ENCODE data around the gene SORCS2.

Gene SORCS2

DNA sequence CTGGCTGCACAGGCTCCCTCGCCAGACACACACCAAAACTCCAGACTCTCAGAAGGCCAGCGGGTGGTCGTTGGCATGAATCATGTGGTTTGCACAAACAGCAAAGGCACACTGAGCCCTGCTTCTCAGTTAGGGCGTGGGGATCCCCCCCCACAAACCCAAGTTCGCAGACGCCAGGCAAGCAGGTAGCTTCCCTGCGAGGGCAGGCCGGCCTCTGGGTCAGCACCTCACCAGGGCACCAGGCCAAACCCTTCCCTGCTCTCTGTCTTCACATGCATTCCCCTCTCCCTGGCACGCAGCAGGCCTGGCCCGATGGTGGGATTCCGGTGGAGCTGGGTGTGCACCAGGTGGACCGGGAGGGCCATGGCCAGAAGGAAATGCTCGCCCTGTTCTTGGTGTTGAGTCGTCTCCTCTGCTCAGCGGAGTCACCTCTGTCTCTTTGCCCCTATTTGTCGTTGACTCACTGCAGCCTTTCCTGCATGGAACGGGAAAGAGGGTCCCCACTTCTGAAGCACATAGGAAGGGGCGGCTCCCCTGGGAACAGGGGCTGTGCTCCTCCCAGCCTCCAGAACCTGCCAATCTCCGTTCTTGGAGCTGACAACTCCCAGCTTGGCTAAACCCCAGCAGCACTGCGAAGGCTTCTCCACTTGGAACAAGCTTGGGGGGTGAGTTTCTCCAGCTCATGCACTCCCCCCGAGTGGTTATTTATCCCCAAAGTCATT is 51.4 kb downstream of the SORCS2 start:
- TF ChIP-seq, protein P1, sequence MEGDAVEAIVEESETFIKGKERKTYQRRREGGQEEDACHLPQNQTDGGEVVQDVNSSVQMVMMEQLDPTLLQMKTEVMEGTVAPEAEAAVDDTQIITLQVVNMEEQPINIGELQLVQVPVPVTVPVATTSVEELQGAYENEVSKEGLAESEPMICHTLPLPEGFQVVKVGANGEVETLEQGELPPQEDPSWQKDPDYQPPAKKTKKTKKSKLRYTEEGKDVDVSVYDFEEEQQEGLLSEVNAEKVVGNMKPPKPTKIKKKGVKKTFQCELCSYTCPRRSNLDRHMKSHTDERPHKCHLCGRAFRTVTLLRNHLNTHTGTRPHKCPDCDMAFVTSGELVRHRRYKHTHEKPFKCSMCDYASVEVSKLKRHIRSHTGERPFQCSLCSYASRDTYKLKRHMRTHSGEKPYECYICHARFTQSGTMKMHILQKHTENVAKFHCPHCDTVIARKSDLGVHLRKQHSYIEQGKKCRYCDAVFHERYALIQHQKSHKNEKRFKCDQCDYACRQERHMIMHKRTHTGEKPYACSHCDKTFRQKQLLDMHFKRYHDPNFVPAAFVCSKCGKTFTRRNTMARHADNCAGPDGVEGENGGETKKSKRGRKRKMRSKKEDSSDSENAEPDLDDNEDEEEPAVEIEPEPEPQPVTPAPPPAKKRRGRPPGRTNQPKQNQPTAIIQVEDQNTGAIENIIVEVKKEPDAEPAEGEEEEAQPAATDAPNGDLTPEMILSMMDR (conservative IDR thresholded peaks at IDR 0.05; ENCODE audit: low read length) = no peak
- H3K4me3 ChIP-seq (ENCODE audit: low read length) = no peak overlapping the region
- no peak for DNase-seq (ENCODE audit: low read depth)

DNA sequence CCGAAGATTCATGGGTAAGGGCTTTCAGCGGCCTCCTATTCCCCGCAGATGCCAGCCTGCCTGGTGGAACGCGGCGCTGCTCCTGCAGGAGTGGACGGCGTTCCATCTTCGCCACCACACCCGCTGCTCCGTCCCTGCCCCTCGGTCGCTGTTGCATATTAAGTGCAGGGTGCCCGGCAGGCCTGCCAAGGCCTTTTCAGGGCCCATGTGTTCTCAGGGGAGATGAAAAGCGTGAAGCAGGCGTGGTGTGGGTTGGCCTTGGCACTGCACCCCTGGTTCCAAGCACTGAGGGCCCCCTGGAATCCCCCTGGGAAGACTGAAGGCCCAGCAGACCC is 52.0 kb downstream of the SORCS2 start:
- H3K4me3 ChIP-seq (ENCODE audit: low read length) = no peak overlapping the region
- TF ChIP-seq, protein P1 (conservative IDR thresholded peaks at IDR 0.05; ENCODE audit: low read length) = no peak
- no peak for DNase-seq (ENCODE audit: low read depth)

DNA sequence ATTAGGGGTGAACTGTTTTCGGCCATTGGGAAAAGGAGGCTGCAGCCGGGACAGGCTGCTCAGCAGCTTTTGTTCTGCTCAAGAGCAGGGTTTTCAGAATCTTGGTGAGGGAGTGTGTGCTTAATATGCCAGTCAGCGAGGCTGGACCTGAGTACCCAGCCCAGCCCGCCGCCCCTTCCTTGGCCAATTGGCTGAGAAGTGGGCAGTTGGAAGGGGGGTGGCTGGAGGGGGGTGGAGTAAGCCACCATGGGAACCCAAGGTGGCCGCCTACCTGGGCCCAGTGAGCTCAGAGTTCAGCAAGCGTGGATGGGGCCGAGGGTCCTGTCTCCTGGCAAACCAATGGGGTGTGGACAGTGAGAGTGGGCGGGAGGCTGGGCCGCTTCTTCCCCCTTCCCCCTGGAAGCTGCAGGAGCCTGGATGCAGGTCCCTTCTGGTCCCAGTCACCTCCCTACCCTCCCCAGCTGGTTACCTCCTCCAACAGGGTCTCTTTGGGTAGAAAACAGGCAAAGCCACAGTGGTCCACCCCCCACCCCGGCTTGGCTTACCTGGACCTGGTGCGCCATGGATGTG is 52.5 kb downstream of the SORCS2 start:
- no peak overlapping the region for H3K4me3 ChIP-seq (ENCODE audit: low read length)
- TF ChIP-seq, protein P1 (conservative IDR thresholded peaks at IDR 0.05; ENCODE audit: low read length) = no peak
- DNase-seq (ENCODE audit: low read depth) = no peak

- H3K4me3 ChIP-seq (ENCODE audit: low read length) = no peak overlapping the region
- TF ChIP-seq, protein P1 (conservative IDR thresholded peaks at IDR 0.05; ENCODE audit: low read length) = no peak
- no peak for DNase-seq (ENCODE audit: low read depth)
Measured at GRCh38 chr4:7247521-7247920, 55.2 kb downstream of the SORCS2 start.

GRCh38 chr4:7247946-7248345 is 55.6 kb downstream of the SORCS2 start:
- H3K4me3 ChIP-seq (ENCODE audit: low read length) = no peak overlapping the region
- TF ChIP-seq, protein P1 (conservative IDR thresholded peaks at IDR 0.05; ENCODE audit: low read length) = no peak
- no peak for DNase-seq (ENCODE audit: low read depth)

GRCh38 chr4:7248857-7249256 is 56.5 kb downstream of the SORCS2 start:
- H3K4me3 ChIP-seq (ENCODE audit: low read length) = no peak overlapping the region

DNA sequence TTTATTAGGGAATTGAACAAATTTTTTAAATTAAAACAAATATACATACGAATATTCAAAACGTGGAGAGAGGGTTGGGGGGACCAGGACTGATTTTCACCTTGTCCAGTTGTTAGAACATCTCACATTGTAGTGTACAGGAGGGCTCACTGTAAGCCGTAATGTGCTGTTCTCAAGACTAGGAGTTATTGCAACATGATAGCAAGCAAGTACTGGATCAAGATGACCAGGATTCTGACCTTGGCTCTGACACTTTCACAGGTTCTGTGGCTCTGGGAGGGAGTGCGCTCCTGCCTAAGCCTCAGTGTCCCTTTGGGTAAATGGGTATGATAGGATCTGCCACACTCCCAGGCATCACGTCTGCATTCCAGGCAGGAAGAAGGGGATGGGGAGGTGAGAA is 59.0 kb downstream of the SORCS2 start:
- no peak for DNase-seq (ENCODE audit: low read depth)
- no peak overlapping the region for H3K4me3 ChIP-seq (ENCODE audit: low read length)
- TF ChIP-seq, protein P1 (conservative IDR thresholded peaks at IDR 0.05; ENCODE audit: low read length) = no peak

More at GRCh38 chr4:7248857-7249256, 56.5 kb downstream of the SORCS2 start:
- TF ChIP-seq, protein P1 (conservative IDR thresholded peaks at IDR 0.05; ENCODE audit: low read length) = no peak
- DNase-seq (ENCODE audit: low read depth) = no peak

Data from AG10803 (cell line).